GM12878 (cell line): ENCODE results near the gene KRTAP5-6. TPM values are rescaled to one million over a fixed set of nuclear protein-coding genes. Genes with fewer than 3 reads are reported as not detected.

Experiments
- ATAC-seq: fragments of 200-7000 bp; cut with Tn5 transposase; 3 replicates; pipeline ENCODE4 v1.9.1; 2020; ENCODE audit warnings: mild to moderate bottlenecking, moderate library complexity
- BruUV-seq: library from RNA; stranded (reverse); fragments of 400-500 nt; replicated peaks from 2 replicates; lab custom pipeline; 2021; lab: Mats Ljungman, UMichigan
- CTCF ChIA-PET: fragments of 300-600 bp; sonication (Branson Sonifier 250); formaldehyde crosslinking; extraction: SDS; loops from one replicate; lab custom pipeline; 2021; ENCODE audit warnings: inconsistent platforms; lab: Yijun Ruan, JAX
- POLR2A ChIA-PET: fragments of 350-600 bp; formaldehyde crosslinking; extraction: SDS; loops from one replicate; lab custom pipeline; 2021; ENCODE audit warnings: inconsistent platforms; lab: Charles Lee
- RAD21 ChIA-PET: fragments of 300-600 bp; sonication (Branson Sonifier 250); formaldehyde crosslinking; loops from one replicate; lab custom pipeline; 2023; ENCODE audit warnings: antibody characterized with exemption; ENCODE audit not compliant: unreplicated experiment; lab: Charles Lee
- SMC1A ChIA-PET: fragments of 300-600 bp; sonication (Branson Sonifier 250); formaldehyde crosslinking; loops from one replicate; lab custom pipeline; 2023; ENCODE audit not compliant: unreplicated experiment, uncharacterized antibody; lab: Charles Lee
- DNase-seq: peaks from one replicate; pipeline ENCODE4 v3.0.0-alpha.2; 2011; ENCODE audit warnings: low read depth, low spot score
- FAIRE-seq: peaks from 3 replicates; lab custom pipeline; 2011; peaks lifted over from hg19 to GRCh38; lab: Jason Lieb, UNC
- H2AFZ ChIP-seq: 2 replicates; pipeline ENCODE4 v1.6.0; 2011; ENCODE audit warnings: low read depth, low read length, control low read depth; ENCODE audit not compliant: control insufficient read depth
- H3K27ac ChIP-seq: 2 replicates; pipeline ENCODE4 v1.5.1; 2011; ENCODE audit warnings: control low read depth; ENCODE audit not compliant: control insufficient read depth, insufficient read depth
- H3K27me3 ChIP-seq, 2 experiments: replicated peaks in 1 of 2; 2 replicates each; pipeline versions ENCODE4 v1.6.0 to v1.6.1; 2011; ENCODE audit warnings: low read length in 1 of 2; ENCODE audit not compliant: control insufficient read depth in 2 of 2, insufficient read depth in 2 of 2
- H3K36me3 ChIP-seq, 2 experiments: 2 replicates each; pipeline ENCODE4 v1.5.1; 2011; ENCODE audit warnings: low read length in 1 of 2; ENCODE audit not compliant: control insufficient read depth in 2 of 2, insufficient read depth in 2 of 2
- H3K4me1 ChIP-seq: 2 replicates; pipeline ENCODE4 v1.6.1; 2011; ENCODE audit warnings: mild to moderate bottlenecking, low read length, moderate library complexity, mixed read lengths; ENCODE audit not compliant: control insufficient read depth, insufficient read depth
- H3K4me2 ChIP-seq: 2 replicates; pipeline ENCODE4 v1.6.0; 2011; ENCODE audit warnings: control low read depth; ENCODE audit not compliant: control insufficient read depth, insufficient read depth
- H3K4me3 ChIP-seq: fragments of 200-600 bp; sonication (generic); 2 replicates; pipeline ENCODE4 v1.5.1; 2016
- H3K79me2 ChIP-seq: 2 replicates; pipeline ENCODE4 v1.6.0; 2011; ENCODE audit warnings: low read length; ENCODE audit not compliant: control insufficient read depth, insufficient read depth
- H3K9ac ChIP-seq: 2 replicates; pipeline ENCODE4 v1.8.0; 2011; ENCODE audit warnings: low read length, control low read depth, mixed read lengths; ENCODE audit not compliant: control insufficient read depth, insufficient read depth
- H3K9me3 ChIP-seq: replicated peaks from 3 replicates; pipeline ENCODE4 v1.5.1; 2011; ENCODE audit warnings: mild to moderate bottlenecking, low read length; ENCODE audit not compliant: control insufficient read depth, insufficient read depth
- H4K20me1 ChIP-seq: 2 replicates; pipeline ENCODE4 v1.6.0; 2011; ENCODE audit not compliant: control insufficient read depth, insufficient read depth
- GATAD2B ChIP-seq: fragments of 450-650 bp; conservative IDR thresholded peaks from 2 replicates; pipeline ENCODE4 v1.6.1; 2017; ENCODE audit warnings: low read depth, mild to moderate bottlenecking, moderate library complexity
- RAD21 ChIP-seq: IDR thresholded peaks from 2 replicates; pipeline ENCODE4 v1.6.1; 2011; ENCODE audit warnings: mild to moderate bottlenecking, low read depth, low read length, moderate library complexity; ENCODE audit not compliant: insufficient read depth
- TAF1 ChIP-seq: IDR thresholded peaks from 2 replicates; pipeline ENCODE4 v1.6.1; 2011; ENCODE audit warnings: mild to moderate bottlenecking, low read depth, low read length, borderline replicate concordance
- WGBS: methylation state at CpG from one replicate; pipeline ENCODE4 v1.1.6; 2016; ENCODE audit warnings: low lambda C conversion rate; ENCODE audit not compliant: insufficient replicate concordance, insufficient coverage; ENCODE audit errors: missing lambda C conversion rate; 5-methylcytosine and 5-hydroxymethylcytosine counted together
- in situ Hi-C: fragments of 300-500 bp; cut with MboI; formaldehyde crosslinking; loops from 9 replicates; pipeline ENCODE4 v1.14.3; 2018; ENCODE audit warnings: mixed read lengths
- intact Hi-C: fragments of 100-400 bp; cut with micrococcal nuclease; formaldehyde crosslinking; loops from one replicate; pipeline ENCODE4 v1.14.2; 2022; ENCODE audit not compliant: unreplicated experiment
- polyA plus RNA-seq, 11 experiments: library from polyadenylated mRNA; depleted of rRNA in 4 of 11; unstranded in 6 of 11; stranded (reverse) in 5 of 11; fragments of >200 nt; fragmentation: Nextera tagmentation in 4 of 11; fragmentation: Illumina TruSeq in 1 of 11; extraction: Ambion mirVana in 4 of 11; extraction: Trizol in 1 of 11; gene quantifications; 1 replicate in 1 of 11; 2 replicates in 10 of 11; pipeline versions ENCODE4 v1.2.1 to v1.2.3, GENCODE V29; 2011 to 2016; ENCODE audit warnings: inconsistent platforms in 2 of 11, missing spikeins in 2 of 11, low read depth in 1 of 11
- total RNA-seq, 4 experiments: library from RNA; depleted of rRNA in 3 of 4; stranded (reverse); fragments of >200 nt in 3 of 4; fragmentation: Illumina TruSeq in 1 of 4; extraction: Trizol in 1 of 4; gene quantifications; 2 replicates each; pipeline versions ENCODE4 v1.2.1 to v1.2.3, GENCODE V29; 2013 to 2021
- TF ChIP-seq, protein P1 (sequence below): IDR thresholded peaks from 2 replicates; pipeline ENCODE4 v1.6.1; 2012; ENCODE audit warnings: improper control_type of control experiment, low read depth, low read length; ENCODE audit not compliant: insufficient replicate concordance
- TF ChIP-seq, protein P2 (sequence below): fragments of 450-650 bp; formaldehyde crosslinking; IDR thresholded peaks from 2 replicates; pipeline ENCODE4 v1.4.0; 2022; ENCODE audit warnings: mild to moderate bottlenecking, moderate library complexity

KRTAP5-6 gene
- total and polyA plus RNA-seq, 10 of the 15 experiments (the other 5 are each of a cell fraction or from before 2014, with no cell fraction given): not detected

DNA sequence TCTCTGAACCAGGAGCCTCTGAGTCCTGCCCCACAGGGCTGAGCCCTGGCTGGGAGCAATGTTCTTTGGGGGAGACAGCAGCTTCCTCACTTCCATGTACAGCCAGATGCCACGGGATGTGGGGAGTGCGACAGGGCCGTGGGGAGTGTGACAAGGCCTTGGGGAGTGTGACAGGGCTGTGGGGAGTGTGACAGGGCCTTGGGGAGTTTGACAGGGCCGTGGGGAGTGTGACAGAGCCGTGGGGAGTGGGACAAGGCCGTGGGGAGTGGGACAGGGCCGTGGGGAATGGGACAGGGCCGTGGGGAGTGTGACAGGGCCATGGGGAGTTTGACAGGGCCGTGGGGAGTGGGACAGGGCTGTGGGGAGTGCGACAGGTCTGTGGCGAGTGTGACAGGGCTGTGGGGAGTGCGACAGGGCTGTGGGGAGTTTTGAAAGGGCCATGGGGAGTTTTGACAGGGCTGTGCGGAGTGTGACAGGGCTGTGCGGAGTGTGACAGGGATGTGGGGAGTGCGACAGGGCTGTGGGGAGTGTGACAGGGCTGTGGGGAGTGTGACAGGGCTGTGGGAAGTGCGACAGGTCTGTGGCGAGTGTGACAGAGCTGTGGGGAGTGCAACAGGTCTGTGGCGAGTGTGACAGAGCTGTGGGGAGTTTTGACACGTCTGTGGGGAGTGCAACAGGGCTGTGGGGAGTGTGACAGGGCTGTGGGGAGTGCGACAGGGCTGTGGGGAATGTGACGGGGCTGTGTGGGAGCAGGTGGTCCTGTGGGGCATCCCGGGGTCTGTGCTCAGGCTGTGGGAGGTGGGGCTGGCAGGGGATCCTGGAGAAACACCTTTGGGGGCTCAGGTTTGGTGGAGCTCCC is 6.6 kb upstream of the KRTAP5-6 start:
- Histone ChIP-seq H3K4me2 (no peak overlapping the region), H3K27me3 (peaks cover 3 to 4% of the 10 kb centered on the region in 2 experiments; a peak in 2 of 4 replicates), H3K4me1 (no peaks in the 10 kb centered on the region), H4K20me1 (no peaks in the 10 kb centered on the region; the same call in 1 of the 2 replicates), H3K9ac (no peak overlapping the region), H3K27ac (no peak overlapping the region), H3K79me2 (no peaks in the 10 kb centered on the region), H2AFZ (no peak overlapping the region), H3K4me3 (no peak overlapping the region), H3K36me3 (no peaks in the 10 kb centered on the region), H3K9me3 (no peaks in the 10 kb centered on the region)
- no peak for ATAC-seq
- BruUV-seq: no TSS peak
- TF ChIP-seq, protein P1, sequence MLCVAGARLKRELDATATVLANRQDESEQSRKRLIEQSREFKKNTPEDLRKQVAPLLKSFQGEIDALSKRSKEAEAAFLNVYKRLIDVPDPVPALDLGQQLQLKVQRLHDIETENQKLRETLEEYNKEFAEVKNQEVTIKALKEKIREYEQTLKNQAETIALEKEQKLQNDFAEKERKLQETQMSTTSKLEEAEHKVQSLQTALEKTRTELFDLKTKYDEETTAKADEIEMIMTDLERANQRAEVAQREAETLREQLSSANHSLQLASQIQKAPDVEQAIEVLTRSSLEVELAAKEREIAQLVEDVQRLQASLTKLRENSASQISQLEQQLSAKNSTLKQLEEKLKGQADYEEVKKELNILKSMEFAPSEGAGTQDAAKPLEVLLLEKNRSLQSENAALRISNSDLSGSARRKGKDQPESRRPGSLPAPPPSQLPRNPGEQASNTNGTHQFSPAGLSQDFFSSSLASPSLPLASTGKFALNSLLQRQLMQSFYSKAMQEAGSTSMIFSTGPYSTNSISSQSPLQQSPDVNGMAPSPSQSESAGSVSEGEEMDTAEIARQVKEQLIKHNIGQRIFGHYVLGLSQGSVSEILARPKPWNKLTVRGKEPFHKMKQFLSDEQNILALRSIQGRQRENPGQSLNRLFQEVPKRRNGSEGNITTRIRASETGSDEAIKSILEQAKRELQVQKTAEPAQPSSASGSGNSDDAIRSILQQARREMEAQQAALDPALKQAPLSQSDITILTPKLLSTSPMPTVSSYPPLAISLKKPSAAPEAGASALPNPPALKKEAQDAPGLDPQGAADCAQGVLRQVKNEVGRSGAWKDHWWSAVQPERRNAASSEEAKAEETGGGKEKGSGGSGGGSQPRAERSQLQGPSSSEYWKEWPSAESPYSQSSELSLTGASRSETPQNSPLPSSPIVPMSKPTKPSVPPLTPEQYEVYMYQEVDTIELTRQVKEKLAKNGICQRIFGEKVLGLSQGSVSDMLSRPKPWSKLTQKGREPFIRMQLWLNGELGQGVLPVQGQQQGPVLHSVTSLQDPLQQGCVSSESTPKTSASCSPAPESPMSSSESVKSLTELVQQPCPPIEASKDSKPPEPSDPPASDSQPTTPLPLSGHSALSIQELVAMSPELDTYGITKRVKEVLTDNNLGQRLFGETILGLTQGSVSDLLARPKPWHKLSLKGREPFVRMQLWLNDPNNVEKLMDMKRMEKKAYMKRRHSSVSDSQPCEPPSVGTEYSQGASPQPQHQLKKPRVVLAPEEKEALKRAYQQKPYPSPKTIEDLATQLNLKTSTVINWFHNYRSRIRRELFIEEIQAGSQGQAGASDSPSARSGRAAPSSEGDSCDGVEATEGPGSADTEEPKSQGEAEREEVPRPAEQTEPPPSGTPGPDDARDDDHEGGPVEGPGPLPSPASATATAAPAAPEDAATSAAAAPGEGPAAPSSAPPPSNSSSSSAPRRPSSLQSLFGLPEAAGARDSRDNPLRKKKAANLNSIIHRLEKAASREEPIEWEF: no peak
- TF ChIP-seq, protein P2, sequence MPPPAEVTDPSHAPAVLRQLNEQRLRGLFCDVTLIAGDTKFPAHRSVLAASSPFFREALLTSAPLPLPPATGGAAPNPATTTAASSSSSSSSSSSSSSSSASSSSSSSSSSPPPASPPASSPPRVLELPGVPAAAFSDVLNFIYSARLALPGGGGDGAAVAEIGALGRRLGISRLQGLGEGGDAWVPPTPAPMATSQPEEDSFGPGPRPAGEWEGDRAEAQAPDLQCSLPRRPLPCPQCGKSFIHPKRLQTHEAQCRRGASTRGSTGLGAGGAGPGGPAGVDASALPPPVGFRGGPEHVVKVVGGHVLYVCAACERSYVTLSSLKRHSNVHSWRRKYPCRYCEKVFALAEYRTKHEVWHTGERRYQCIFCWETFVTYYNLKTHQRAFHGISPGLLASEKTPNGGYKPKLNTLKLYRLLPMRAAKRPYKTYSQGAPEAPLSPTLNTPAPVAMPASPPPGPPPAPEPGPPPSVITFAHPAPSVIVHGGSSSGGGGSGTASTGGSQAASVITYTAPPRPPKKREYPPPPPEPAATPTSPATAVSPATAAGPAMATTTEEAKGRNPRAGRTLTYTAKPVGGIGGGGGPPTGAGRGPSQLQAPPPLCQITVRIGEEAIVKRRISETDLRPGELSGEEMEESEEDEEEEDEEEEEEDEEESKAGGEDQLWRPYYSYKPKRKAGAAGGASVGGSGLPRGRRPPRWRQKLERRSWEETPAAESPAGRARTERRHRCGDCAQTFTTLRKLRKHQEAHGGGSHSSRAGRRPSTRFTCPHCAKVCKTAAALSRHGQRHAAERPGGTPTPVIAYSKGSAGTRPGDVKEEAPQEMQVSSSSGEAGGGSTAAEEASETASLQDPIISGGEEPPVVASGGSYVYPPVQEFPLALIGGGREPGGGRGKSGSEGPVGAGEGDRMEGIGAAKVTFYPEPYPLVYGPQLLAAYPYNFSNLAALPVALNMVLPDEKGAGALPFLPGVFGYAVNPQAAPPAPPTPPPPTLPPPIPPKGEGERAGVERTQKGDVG: no peak
- TF ChIP-seq GATAD2B (no peak), RAD21 (no peak), TAF1 (no peak)
- ChIA-PET CTCF (interaction anchor here (0.7 to 5.7 kb wide), 4 partner anchors 8 to 461 kb away, joined by 5 to 187 read pairs (median 8); partner anchors contain the start of gene SYT8), POLR2A (no interaction called here), SMC1A (interaction anchor here (1.0 kb wide), 1 partner anchor 37 kb away, joined by 3 read pairs; no protein-coding TSS in a partner anchor), RAD21 (interaction anchor here (1.9 to 4.7 kb wide), 2 partner anchors 143 to 310 kb away, joined by 5 to 107 read pairs; partner anchors contain the start of gene SYT8)
- intact Hi-C loops (loop anchor here (5.0 kb wide), 1 partner anchor 38 kb away; no protein-coding TSS in a partner anchor), in situ Hi-C loops (no loop called here)
- no peak for FAIRE-seq
- DNase-seq: no peak
- WGBS: 4% methylated on average over 18 of the region's 22 CpGs
